Measurements from ENCODE around the gene VSX1.

VSX1 gene

GRCh38 chr20:25081730-25082497 is at the start of gene VSX1:
VSX1 (minus strand) TSS chr20:25082141; CDS start chr20:25082096, 45 bp downstream.
- no peak for DNase-seq (ENCODE audit: low spot score)

- no peak for DNase-seq (ENCODE audit: low spot score)
Measured at GRCh38 chr20:25129908-25130307, 48.0 kb upstream of the VSX1 start.

- no peak for DNase-seq (ENCODE audit: low spot score)
Measured at GRCh38 chr20:25129428-25129827, 47.5 kb upstream of the VSX1 start.

DNA sequence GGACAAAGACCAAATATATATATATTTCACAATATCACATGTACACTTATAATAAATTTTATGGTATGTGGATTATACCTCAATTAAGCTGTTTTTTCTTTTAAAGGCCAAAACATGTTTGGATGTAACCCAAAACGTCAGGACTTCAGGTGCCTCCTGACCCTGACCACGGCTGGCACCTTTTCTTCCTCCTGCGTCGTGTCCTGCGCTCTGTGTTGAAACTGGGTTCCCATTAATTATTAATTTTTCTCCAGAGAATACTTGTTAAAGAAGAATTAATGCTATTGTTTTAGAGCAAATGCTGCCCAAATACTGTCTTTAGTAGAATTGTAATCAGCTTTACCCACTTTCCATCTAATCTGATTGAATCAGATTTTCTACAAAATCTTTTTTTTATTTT is 46.7 kb upstream of the VSX1 start:
- no peak for DNase-seq (ENCODE audit: low spot score)

- DNase-seq (ENCODE audit: low spot score): no peak
Measured at GRCh38 chr20:25127761-25128537, 46.0 kb upstream of the VSX1 start.

DNA sequence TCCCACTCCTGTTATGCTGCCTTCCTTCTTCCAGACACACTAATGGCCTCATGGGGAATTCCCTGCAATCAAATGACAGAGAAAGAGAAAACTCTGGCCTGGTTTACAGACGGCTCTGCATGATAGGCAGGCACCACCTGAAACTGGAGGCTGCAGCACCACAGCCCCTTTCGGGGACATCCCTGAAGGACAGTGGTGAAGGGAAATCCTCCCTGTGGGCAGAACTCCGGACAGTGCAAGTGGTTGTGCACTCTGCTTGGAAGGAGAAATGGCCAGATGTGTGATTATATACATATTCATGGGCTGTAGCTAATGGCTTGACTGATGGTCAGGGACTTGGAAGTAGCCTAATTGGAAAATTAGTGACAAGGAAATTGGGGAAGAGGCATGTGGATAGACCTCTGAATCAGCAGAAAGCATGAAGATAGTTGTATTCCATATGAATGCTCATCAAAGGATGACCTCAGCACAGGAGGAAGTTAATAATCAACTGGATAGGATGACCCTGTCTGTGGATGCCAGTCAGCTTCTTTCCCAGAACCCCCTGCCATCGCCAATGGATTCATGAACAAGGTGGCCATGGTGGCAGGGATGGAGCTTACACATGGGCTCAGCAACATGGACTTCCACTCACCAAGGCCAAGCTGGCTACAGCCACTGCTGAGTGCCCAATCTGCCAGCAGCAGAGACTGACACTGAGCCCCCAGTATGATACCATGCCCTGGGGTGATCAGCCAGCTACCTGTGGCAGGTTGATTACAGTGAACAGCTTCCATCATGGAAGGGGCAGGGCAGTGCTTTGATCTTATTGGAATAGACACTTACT is 44.5 kb upstream of the VSX1 start:
- no peak for DNase-seq (ENCODE audit: low spot score)

DNA sequence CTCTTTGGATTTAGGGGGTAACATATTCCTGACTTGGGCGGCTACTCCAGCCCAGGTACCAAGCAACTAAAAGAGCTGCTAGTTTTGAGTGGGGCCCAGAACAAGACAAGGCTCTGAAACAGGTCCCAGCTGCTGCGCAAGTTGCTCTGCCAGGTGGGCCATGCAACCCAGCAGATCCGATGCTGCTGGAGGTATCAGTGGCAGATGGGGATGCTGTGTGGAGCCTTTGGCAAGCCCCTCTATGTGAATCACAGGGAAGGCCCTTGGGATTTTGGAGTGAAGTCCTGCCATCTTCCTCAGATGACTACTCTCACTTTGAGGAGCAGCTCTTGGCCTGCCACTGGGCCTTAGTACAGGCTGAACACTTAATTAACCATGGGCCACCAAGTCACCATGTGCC is 43.7 kb upstream of the VSX1 start:
- DNase-seq (ENCODE audit: low spot score): no peak

DNA sequence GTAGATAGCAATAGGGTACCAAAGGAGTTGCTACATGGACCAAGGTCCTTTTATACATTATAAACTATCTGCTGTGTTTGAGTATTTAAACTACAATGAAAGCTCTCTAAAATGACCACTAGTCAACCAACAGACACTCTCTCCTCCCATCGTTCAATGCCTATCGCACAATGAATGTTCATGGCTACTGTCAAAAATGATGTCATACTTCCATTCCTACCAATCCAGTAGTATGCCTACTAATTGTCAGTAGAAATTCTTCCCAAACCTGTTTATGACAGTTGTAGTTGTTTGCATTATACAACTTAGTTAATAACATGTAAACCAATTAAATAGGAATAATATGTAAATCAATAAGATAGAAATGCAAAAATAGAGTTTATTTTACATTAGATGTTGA is 39.0 kb upstream of the VSX1 start:
- DNase-seq (ENCODE audit: low spot score): no peak

GRCh38 chr20:25120457-25120856 is 38.5 kb upstream of the VSX1 start:
- DNase-seq (ENCODE audit: low spot score): no peak

DNA sequence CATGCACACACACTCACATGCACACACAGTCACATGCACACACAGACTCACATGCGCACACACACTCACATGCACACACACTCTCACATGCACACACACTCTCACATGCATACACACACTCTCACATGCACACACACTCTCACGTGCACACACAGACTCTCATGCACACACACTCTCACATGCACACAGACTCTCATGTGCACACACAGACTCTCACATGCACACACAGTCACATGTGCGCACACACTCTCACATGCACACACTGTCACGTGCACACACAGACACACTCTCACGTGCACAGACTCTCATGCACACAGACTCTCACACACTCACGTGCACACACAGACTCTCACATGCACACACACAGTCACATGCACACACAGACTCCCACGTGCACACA is 36.6 kb upstream of the VSX1 start:
- DNase-seq (ENCODE audit: low spot score): no peak

- no peak for DNase-seq (ENCODE audit: low spot score)
Measured at GRCh38 chr20:25117990-25118389, 36.0 kb upstream of the VSX1 start.

DNA sequence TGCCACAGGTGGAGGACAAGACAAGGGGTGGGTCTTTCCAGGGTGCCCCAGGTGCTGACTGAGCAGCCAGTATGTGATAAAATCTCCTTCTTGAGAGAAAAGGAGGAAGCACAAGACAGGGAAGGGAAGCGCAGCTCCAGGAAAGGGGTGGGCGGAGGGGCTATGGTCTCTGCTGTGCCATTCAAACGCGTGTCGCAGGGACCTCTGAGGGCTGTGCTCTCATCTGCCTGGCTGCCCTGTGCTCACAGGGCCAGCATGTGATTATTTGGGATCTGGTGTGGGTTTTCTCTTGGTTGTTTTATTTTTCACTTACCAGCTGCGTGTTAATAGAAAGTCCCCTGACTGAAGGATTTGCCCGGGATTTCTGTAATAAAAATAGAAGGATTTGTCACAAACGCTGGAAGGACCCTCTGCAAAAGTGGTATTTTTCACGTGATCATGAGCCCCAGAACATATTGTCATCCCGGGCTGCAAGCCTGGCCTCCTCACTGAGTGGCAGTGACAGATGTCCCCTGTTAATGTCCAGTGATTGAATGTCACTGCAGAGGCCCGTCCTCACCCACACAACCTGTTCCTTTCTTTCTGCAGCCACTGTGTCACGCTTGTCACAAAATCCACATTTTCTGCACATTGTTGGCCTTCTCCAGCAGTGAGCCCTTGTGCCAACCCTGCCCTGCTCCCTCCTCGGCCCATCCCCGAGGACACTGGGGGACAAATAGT is 35.0 kb upstream of the VSX1 start:
- no peak for DNase-seq (ENCODE audit: low spot score)

DNA sequence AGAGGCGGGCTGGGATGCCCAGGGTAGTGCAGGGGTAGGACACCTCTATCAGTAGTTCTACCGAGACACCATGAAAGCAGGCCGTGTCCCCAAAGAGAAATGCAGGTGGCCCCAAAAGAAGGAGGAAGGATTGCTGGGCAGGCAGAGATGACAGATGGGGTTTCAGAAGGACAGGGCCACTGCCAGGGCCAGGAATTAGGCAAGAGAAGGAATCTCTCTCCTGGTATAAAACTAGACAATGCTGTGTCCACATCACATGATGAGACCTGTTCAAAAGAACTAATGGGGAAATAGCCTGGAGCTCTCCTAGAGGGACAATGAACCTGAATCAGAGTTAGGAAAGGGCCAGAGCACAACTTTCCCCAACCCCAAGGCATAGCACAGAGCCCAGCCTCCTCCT is 21.6 kb upstream of the VSX1 start:
- DNase-seq (ENCODE audit: low spot score): no peak

GRCh38 chr20:25100914-25101313 is 19.0 kb upstream of the VSX1 start:
- DNase-seq (ENCODE audit: low spot score): no peak

DNA sequence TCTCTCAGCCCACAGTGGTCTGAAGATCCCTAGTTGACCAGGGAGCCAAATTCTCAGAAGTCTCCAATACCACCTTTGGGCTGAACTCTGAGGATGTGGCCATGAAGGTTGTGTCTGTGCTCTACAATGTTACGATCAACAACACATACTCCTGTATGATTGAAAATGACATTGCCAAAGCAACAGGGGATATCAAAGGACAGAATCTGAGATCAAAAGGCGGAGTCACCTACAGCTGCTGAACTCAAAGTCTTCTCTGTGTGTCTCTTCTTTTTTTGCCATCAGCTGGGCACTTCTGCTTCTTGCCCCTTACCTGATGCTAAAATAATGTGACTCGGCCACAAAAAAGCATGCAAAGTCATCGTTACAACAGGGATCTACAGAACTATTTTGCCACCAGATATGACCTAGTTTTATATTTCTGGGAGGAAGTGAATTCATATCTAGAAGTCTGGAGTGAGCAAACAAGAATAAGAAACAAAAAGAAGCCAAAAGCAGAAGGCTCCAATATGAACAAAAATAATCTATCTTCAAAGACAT is 17.7 kb upstream of the VSX1 start:
- DNase-seq (ENCODE audit: low spot score): no peak

- DNase-seq (ENCODE audit: low spot score): no peak
Measured at GRCh38 chr20:25097498-25097897, 15.6 kb upstream of the VSX1 start.

DNA sequence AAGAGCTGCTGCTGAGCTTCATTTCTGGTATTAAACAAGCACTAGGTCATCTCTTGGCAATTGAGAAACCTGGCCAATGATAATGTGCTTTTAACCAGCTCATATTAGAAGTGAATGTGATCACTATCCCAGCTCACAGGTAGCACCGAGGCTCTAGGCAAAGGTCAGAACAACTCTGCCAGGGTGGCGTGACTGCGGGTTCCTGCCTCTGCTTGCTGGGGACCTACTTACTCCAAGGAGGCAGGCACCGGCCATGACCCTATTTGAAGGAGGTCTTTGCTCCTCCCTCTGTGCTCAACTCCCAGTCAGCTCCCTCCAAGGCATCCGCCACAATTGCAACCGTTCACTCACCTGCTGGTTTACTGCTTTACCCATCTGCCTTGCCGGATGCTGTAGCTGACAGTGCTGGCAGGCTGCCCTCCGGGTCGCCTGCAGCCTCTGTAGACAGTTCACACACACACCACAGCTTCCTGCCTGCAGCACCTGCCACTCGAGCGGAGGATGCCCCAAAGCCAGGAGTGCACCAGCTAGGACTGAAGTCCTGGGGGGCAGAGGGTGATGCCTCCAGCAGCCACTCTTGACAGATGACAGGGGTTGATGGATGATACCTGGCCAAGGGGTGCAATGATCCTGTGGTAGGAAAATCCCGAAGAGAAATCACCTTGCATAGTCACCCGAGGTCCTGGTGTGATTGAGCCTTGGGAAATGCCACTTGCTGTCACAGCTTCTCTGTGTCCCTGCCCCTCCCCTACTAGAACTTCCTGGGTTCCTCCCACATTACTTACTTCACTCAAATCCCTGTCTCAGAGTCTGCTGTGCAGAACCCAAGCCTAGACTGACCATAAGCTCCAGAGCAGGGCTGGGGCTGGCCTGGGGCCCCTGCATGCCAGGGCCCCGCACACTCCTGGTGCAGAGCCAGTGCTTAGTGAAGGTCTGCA is 8.8 kb upstream of the VSX1 start:
- DNase-seq (ENCODE audit: low spot score): no peak

- no peak for DNase-seq (ENCODE audit: low spot score)
Measured at GRCh38 chr20:25089662-25090061, 7.7 kb upstream of the VSX1 start.

DNA sequence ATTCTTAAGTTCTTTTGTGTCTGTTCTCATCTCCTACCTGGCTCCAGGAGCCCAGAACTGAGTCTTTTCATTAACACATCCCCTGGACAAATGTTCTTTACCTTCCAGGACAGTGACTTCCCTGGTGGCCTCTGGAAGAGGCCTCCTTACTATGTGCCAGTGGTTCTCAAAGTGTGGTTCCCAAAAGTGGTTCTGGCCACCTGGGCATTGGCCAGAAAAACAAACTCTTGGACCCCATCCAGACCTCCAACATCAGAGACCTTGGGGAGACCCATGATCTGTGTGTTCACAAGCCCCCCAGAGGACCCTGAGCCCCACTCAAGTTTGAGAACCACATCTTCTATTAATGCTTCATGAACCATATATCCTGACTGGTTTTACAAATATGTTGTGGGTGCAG is 7.2 kb upstream of the VSX1 start:
- no peak for DNase-seq (ENCODE audit: low spot score)

GRCh38 chr20:25088267-25088666 is 6.3 kb upstream of the VSX1 start:
- no peak for DNase-seq (ENCODE audit: low spot score)

Data from putamen (tissue), 1 donor.